Measurements from ENCODE around the gene GPR135. TPM values are rescaled to one million over a fixed set of nuclear protein-coding genes. Genes with fewer than 3 reads are reported as not detected.

GPR135 gene
- total and polyA plus RNA-seq, 2 donors from 2014 or later, result 0.77 to 3.0 TPM

DNA sequence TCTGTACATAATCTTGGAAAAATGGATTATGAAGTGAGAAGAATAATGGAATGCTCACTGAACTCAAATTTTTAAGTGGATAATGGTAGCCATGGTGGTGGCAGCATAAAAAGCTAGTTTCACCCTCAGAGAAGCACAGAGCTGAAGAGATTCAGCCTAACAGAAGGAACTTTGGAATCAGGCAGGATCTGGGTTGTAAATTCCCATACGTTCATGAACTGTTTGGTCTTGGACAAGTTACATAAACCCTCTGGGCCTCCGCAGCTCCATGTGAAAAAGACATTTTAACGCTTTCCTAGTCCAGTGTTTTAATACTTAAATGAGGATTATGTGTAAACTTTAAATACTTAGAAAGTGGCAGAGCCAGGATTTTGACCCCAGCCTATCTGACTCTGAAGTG, 45.8 kb upstream of the GPR135 start:
- Histone ChIP-seq H3K9me3 (ENCODE audit: control insufficient read depth in 2 of 3, insufficient read depth in 1 of 3, low read length in 3 of 3) (no peaks in the 10 kb centered on the region), H3K36me3 (ENCODE audit: control insufficient read depth in 2 of 3, insufficient read depth in 3 of 3, low read length in 3 of 3) (no peaks in the 10 kb centered on the region), H3K27ac (ENCODE audit: low read depth in 2 of 2, low read length in 2 of 2) (no peak overlapping the region), H3K4me1 (ENCODE audit: control insufficient read depth in 2 of 3, insufficient read depth in 2 of 3, low read depth in 1 of 3, low read length in 3 of 3) (no peaks in the 10 kb centered on the region), H3K9ac (ENCODE audit: low read length in 3 of 3) (no peak overlapping the region), H3K27me3 (ENCODE audit: control insufficient read depth, insufficient read depth, low read length) (no peaks in the 10 kb centered on the region), H3K4me3 (ENCODE audit: low read length in 3 of 3) (no peak overlapping the region)
- TF ChIP-seq, protein P1, sequence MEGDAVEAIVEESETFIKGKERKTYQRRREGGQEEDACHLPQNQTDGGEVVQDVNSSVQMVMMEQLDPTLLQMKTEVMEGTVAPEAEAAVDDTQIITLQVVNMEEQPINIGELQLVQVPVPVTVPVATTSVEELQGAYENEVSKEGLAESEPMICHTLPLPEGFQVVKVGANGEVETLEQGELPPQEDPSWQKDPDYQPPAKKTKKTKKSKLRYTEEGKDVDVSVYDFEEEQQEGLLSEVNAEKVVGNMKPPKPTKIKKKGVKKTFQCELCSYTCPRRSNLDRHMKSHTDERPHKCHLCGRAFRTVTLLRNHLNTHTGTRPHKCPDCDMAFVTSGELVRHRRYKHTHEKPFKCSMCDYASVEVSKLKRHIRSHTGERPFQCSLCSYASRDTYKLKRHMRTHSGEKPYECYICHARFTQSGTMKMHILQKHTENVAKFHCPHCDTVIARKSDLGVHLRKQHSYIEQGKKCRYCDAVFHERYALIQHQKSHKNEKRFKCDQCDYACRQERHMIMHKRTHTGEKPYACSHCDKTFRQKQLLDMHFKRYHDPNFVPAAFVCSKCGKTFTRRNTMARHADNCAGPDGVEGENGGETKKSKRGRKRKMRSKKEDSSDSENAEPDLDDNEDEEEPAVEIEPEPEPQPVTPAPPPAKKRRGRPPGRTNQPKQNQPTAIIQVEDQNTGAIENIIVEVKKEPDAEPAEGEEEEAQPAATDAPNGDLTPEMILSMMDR (IDR thresholded peaks at IDR 0.05; ENCODE audit: borderline replicate concordance, extremely low read depth, insufficient read depth), result no peak
- FAIRE-seq, result no peak
- intact Hi-C loops (cut with DNase I), result no loop called here
- peak in 2 of 5 donors; percentile 52 to 76 for DNase-seq

DNA sequence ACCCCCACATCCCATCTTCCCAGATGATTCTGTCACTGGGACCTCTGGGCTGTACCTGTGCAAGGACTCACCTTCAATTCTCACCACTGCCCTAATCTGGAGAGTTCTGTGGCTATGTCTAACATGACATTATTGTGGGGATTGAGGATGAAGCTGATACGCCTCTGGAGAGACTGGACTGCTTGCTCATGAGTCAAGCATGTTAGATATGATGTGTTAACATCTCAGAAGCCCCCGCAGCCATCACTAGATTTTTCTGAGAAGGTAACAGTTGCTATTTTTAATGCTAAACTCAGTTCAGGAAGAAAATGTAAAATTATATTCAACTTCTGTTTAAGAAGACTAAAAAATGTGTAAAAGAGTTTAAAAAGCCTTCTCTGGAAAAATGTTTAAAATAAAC, 44.8 kb upstream of the GPR135 start:
- Histone ChIP-seq H3K9ac (ENCODE audit: low read length in 3 of 3) (no peak overlapping the region), H3K27ac (ENCODE audit: low read depth in 2 of 2, low read length in 2 of 2) (no peak overlapping the region), H3K9me3 (ENCODE audit: control insufficient read depth in 2 of 3, insufficient read depth in 1 of 3, low read length in 3 of 3) (no peaks in the 10 kb centered on the region), H3K4me1 (ENCODE audit: control insufficient read depth in 2 of 3, insufficient read depth in 2 of 3, low read depth in 1 of 3, low read length in 3 of 3) (no peaks in the 10 kb centered on the region), H3K27me3 (ENCODE audit: control insufficient read depth, insufficient read depth, low read length) (no peaks in the 10 kb centered on the region), H3K36me3 (ENCODE audit: control insufficient read depth in 2 of 3, insufficient read depth in 3 of 3, low read length in 3 of 3) (peaks cover 0 to under 1% (median 0%) of the 10 kb centered on the region in 3 donors), H3K4me3 (ENCODE audit: low read length in 3 of 3) (no peak overlapping the region)
- no peak for DNase-seq
- FAIRE-seq, result no peak
- intact Hi-C loops (cut with DNase I), result no loop called here
- TF ChIP-seq, protein P1 (IDR thresholded peaks at IDR 0.05; ENCODE audit: borderline replicate concordance, extremely low read depth, insufficient read depth), result no peak

DNA sequence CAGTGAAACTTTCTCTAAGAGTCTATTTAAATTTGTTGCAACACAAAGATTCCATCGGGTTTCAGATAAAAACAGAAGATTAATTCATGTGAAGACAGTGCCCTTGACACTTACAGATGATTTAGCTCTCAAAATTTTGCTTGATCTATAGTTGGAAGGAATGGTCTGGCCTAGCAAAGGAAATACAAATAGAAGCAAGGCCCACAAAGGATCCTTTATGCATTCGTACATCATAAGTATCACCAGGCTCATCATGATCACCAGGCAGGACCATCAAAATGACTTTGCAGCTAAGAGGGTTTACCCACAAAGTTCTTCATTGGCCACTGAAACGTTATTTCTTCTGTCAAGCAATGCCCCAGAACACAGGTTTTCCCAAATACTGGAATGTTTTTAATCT, 43.9 kb upstream of the GPR135 start:
- TF ChIP-seq, protein P1 (IDR thresholded peaks at IDR 0.05; ENCODE audit: borderline replicate concordance, extremely low read depth, insufficient read depth), result no peak

DNA sequence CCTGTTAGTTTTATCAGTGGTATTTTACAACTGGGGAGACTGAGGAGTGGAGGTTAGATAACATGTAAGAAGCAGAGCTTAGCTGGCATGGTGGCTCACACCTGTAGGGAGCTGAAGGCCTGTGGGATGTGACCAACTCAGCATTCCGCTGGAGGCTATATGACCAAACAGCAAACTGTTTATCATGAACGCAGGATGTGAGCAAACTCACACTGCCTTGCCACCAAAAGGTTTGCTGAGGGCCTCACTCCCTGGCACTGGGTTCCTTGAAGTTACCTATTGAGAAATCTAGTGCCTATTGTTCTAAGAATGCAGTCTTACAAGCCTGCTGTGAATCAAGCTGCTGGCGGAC, 42.5 kb upstream of the GPR135 start:
- DNase-seq (no peak), FAIRE-seq (no peak)
- H3K27me3 ChIP-seq (ENCODE audit: control insufficient read depth, insufficient read depth, low read length), result no peaks in the 10 kb centered on the region
- H3K4me3 ChIP-seq (ENCODE audit: low read length in 3 of 3), result no peak overlapping the region
- intact Hi-C loops (cut with DNase I), result no loop called here
- H3K9me3 ChIP-seq (ENCODE audit: control insufficient read depth in 2 of 3, insufficient read depth in 1 of 3, low read length in 3 of 3), result no peaks in the 10 kb centered on the region
- H3K27ac ChIP-seq (ENCODE audit: low read depth in 2 of 2, low read length in 2 of 2), result no peak overlapping the region
- H3K4me1 ChIP-seq (ENCODE audit: control insufficient read depth in 2 of 3, insufficient read depth in 2 of 3, low read depth in 1 of 3, low read length in 3 of 3), result no peaks in the 10 kb centered on the region
- H3K9ac ChIP-seq (ENCODE audit: low read length in 3 of 3), result no peak overlapping the region
- peaks cover 0 to 11% (median 6%) of the 10 kb centered on the region in 3 donors for H3K36me3 ChIP-seq (ENCODE audit: control insufficient read depth in 2 of 3, insufficient read depth in 3 of 3, low read length in 3 of 3)
- TF ChIP-seq, protein P1 (IDR thresholded peaks at IDR 0.05; ENCODE audit: borderline replicate concordance, extremely low read depth, insufficient read depth), result no peak

More for the DNA sequence above, 43.9 kb upstream of the GPR135 start:
- Histone ChIP-seq H3K27ac (ENCODE audit: low read depth in 2 of 2, low read length in 2 of 2) (no peak overlapping the region), H3K4me1 (ENCODE audit: control insufficient read depth in 2 of 3, insufficient read depth in 2 of 3, low read depth in 1 of 3, low read length in 3 of 3) (no peaks in the 10 kb centered on the region), H3K36me3 (ENCODE audit: control insufficient read depth in 2 of 3, insufficient read depth in 3 of 3, low read length in 3 of 3) (peaks cover 0 to 7% (median 2%) of the 10 kb centered on the region in 3 donors), H3K9ac (ENCODE audit: low read length in 3 of 3) (no peak overlapping the region), H3K27me3 (ENCODE audit: control insufficient read depth, insufficient read depth, low read length) (no peaks in the 10 kb centered on the region), H3K4me3 (ENCODE audit: low read length in 3 of 3) (no peak overlapping the region), H3K9me3 (ENCODE audit: control insufficient read depth in 2 of 3, insufficient read depth in 1 of 3, low read length in 3 of 3) (no peaks in the 10 kb centered on the region)
- FAIRE-seq (no peak), DNase-seq (no peak)
- intact Hi-C loops (cut with DNase I), result no loop called here

Measured in kidney (tissue), 14 donors.